NOMO-1 treated with DMSO at 0.1 percent for 48 hours (cell line): ENCODE data around the gene TAF1C.

Source experiments
- DNase-seq: peaks from one replicate; lab custom pipeline; 2025; ENCODE audit not compliant: unreplicated experiment; lab: John Stamatoyannopoulos, UW

The TAF1C gene

DNA sequence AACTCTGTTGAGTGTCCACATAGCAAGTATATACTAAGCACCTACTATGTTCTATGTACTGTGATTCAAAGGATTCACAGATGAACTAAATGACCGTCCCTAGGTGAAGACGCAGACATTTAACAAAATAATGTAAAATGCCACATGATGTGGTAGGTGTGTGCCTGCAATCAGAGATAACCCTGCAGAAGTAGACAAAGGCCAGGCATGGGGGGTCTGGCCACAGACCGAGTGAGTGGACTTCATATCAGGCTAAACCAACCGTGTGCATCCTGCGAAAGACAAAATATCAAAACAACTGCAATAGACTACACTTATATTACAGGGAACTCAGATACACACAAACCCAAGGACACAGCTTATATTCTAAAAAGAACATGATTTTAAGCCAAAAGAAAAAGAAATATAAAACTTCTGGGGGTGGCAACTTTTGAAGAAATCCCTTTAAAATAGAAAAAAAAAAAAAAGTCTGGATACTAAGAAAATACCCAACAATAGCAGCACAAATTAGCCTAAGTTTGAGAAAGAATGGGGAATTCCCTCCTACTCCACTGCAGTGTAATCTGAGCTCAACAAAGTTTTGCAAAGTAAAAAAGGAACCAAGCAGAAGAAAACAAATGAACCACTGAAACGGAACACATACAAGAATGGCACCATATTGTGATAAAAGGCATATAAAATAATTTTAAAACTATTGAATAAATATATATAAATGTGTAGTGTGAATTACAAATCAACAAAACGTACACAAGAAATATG is 54.2 kb downstream of the TAF1C start:
- DNase-seq, result no peak

DNA sequence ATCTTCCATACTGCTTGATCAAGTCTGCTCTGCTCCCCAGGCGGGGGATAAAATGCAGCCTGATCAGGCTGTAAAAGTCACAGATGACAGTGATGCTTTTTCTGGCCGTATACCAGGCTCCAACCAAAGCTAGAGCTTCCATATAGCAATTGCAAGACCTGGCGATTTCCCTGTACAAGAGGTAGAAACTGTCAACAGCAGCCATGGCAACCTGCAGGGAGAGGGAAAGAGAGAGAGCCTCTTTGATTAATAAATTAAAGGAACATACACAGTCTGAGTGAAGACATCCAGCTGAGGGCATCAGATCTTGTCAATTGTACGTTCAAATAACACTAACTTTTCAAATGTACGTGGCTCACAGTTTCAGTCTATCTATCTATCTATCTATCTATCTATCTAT is 55.7 kb downstream of the TAF1C start:
- no peak for DNase-seq
